KOPT-K1 (cell line): ENCODE results near the gene NINJ2.

Experiments used
- H3K27ac ChIP-seq: fragments of 200-600 bp; sonication (generic); 2 replicates; pipeline ENCODE4 v1.5.1; 2016; ENCODE audit warnings: antibody characterized with exemption, mild to moderate bottlenecking, low read depth, low read length; ENCODE audit not compliant: poor library complexity, severe bottlenecking
- H3K36me3 ChIP-seq: fragments of 200-600 bp; sonication (generic); 2 replicates; pipeline ENCODE4 v1.5.1; 2017; ENCODE audit warnings: antibody characterized with exemption, mild to moderate bottlenecking, low read length, moderate library complexity; ENCODE audit not compliant: insufficient read depth
- H3K9me3 ChIP-seq: fragments of 200-600 bp; sonication (generic); 2 replicates; pipeline ENCODE4 v1.5.1; 2017; ENCODE audit warnings: antibody characterized with exemption, low read length, mild to moderate bottlenecking; ENCODE audit not compliant: insufficient read depth, poor library complexity, severe bottlenecking

Gene NINJ2

DNA sequence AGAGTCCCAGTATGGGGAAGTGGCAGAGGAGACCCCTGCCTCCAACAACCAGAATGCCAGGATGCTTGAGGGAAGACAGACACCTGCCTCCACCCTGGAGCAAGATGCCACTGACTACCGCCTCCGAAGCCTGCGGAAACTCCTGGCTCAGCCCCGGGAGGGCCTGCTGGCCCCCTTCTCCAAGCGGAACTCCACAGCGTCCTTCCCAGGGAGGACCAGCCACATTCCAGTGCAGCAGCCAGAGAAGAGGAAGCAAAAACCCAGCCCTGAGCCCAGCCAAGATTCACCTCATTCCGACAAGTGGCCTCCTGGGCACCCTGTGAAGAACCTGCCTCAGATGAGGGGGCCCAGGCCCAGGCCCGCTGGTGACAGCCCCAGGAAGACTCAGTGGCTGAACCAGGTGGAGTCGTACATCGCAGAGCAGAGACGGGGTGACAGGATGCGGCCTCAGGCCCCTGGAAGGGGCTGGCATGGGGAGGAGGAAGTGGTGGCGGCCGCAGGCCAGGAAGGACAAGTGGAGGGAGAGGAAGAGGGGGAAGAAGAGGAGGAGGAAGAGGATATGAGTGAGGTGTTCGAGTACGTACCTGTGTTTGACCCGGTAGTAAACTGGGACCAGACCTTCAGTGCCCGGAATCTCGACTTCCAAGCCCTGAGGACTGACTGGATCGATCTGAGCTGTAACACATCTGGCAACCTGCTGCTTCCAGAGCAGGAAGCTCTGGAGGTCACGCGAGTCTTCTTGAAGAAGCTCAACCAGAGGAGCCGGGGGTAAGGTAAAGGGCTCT, 109.8 kb downstream of the NINJ2 start:
- Histone ChIP-seq H3K27ac (peak overlapping the region; percentile 34), H3K36me3 (no peaks in the 10 kb centered on the region)

DNA sequence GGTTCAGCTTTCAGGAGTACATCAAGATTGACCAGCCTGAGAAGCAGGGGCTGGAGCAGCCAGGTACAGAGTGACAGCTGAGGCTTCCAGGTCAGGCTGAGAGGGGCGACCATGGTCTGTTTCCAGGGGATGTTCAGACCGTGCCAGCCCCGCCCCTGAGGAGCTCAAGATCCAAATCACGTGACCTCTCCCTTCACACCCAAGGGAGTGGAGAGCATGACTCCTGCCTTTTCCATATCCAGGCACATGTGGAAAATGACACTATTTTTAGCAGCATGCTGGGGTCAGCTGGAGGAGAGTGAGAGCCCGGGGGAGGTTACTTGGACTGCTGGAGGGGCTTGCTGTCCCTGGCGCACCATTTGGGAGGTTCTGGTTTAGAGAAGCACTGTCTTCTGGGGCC, 110.8 kb downstream of the NINJ2 start:
- Histone ChIP-seq H3K36me3 (no peaks in the 10 kb centered on the region), H3K27ac (no peak overlapping the region), H3K9me3 (no peaks in the 10 kb centered on the region)

More for the DNA sequence above, 109.8 kb downstream of the NINJ2 start:
- no peaks in the 10 kb centered on the region for H3K9me3 ChIP-seq

DNA sequence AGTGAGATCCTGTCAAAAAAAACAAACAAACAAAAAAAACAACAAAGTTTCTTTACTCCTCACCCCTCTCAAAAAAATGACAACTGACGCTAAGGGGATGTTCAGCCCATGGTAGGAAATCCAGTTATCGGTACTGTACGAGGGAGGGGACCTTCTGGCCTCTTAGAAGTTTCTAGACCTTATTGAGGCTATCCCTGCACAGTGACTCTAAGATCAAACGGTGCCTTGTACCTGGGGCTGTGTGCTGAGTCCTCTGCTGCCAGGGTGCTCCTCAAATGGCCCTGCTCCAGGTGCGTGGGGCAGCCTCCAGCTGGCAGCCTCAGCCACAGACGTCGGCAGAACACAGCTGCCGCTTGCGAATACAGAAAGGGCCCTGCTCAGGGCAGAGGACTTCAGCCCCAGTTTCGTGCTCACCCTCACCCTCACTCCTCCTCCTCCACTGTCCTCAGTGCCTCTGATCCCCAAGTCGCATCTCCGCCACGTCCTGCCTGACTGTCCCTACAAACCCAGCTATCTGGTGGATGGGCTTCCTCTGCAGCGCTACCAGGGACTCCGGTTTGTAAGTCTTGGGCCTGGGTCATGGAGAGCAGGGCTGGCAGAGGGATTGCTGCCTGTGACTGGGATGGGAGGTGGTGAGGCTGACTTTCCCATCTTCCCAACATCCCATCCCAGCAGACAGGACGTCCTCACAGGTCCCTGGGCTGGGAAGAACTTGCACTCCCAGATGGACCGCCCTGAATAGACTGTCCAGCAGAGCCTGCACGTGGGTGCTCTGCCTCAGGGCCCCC, 112.6 kb downstream of the NINJ2 start:
- Histone ChIP-seq H3K36me3 (no peaks in the 10 kb centered on the region), H3K27ac (no peak overlapping the region), H3K9me3 (no peaks in the 10 kb centered on the region)

DNA sequence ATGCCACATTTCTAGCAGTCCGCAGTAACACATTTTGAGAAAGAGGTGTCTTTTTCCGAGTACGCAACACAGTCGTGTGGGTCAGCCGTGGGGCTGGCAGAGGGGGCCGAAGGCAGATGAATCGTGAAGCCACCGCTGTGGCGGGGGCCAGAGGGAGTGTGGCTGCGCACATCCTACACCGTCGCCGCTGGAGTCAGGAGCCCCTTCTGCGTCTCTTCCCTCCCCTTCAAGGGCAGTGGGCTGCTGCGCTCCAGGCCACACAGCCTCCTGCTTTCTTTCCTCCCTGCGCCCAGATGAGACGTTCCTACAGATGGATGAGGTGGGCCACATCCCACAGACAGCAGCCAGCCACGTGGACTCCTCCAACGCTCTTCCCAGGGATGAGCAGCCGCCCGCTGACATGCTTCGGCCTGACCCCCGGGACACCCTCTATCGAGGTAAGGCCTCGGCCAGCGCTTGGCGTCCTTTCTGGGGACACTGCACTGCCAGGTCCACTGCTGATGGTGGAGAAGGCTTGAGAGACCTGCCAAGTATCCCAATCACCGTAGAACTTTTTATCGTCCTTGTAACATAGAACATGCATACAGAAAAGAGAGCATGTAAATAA, 113.7 kb downstream of the NINJ2 start:
- H3K9me3 ChIP-seq, result no peaks in the 10 kb centered on the region
- H3K27ac ChIP-seq, result no peak overlapping the region
- H3K36me3 ChIP-seq, result no peaks in the 10 kb centered on the region

DNA sequence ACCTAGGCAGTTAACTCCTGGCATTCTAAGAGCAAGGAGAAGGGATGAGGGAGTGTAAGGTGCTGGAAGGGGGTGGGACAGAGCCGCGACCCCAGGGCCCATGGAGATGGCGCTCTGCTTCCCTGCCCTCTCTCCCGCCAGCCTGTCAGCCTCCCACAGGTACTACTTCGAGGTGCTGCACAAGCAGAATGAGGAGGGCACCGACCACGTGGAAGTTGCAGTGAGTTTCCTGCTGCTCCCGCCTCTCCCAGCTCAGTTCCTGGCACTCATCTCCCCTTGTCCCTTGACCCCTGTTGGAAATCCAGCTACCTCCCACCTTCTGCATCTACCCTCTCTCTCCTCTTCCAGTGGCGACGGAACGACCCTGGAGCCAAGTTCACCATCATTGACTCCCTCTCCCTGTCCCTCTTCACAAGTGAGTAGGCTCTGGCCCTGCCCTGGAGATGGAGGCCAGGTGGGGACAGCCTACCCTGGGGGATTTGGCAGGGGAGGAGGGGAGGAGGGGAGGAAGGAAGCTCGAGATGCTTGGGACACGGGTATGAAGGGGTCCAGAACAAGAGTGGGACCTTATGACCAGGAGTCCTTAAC, 115.3 kb downstream of the NINJ2 start:
- Histone ChIP-seq H3K9me3 (no peaks in the 10 kb centered on the region), H3K27ac (no peak overlapping the region), H3K36me3 (no peaks in the 10 kb centered on the region)

DNA sequence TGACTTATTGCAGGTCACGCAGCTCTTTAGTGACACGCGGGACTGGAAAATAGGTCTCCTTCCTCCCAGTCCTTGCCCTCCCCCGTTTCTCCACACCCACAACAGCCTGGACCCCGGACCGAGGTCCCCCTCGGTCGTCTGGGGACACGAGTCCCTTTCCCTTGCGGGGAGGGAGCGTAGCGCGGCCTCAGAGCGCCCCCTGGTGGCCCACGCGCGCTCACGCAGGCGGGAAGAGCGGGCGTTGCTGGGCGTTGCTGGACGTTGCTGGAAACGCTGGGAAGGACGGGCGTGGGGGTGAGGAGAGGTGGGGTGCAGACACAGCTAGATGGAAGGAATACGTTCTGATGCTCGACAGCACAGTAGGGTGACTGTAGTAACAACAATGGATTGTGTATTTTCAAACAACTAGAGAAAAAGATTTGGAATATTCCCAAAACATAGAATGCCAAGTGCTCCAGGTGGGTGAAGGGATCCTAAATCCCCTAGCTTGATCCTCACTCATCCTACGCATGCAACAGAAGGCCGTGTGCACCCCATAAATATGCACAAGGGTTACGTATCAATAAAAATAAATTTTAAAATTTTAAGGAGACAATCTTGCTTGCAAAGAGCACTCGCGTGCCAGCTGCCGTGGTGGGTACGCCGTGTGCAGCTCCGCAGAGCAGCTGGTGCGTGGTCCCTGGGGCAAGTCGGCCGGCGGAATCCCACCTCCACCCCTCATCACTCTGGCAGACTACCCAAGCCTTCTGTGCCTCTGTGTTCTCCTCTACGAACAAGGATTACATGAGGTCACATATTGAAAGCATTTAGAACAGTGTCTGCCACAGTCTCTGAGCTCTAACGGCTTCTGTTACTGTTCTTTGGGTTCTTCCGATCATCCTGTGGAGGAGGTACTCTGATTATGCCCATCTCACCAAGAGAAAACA, 116.1 kb downstream of the NINJ2 start:
- no peaks in the 10 kb centered on the region for H3K9me3 ChIP-seq
- no peak overlapping the region for H3K27ac ChIP-seq
- H3K36me3 ChIP-seq, result no peaks in the 10 kb centered on the region

DNA sequence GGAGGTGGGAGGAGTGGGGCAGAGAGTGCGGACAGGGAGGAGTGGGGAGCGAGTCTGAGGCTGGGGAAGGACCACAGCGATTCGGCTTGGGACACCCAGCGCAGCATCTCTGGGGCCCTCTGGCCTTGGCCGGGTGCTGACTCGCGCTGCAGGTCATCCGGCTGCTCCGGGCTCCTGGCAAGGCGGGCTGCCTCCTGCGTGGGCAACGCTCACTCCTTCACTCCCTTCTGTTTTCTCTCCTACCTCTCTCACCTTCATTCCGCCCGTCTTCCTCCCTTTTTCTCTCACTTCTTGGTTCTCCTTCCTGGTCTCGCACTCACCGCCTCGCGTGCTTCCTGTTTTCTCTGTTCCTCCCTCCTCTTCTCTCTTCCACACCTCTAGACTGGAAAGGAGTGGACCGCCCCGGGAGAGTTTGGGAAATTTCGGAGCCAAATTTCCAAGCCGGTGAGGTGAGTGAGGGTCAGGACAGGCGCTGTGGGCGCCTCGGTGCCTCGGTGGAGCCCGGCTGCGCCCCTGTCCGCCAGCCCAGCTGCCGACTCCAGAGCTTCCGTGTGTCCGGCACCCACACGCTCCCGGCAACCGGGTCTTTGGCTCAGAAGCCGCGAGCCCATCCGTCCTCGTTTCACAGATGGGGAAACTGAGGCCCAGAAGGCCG, 116.9 kb downstream of the NINJ2 start:
- H3K27ac ChIP-seq, result no peak overlapping the region
- no peaks in the 10 kb centered on the region for H3K36me3 ChIP-seq
- no peaks in the 10 kb centered on the region for H3K9me3 ChIP-seq

DNA sequence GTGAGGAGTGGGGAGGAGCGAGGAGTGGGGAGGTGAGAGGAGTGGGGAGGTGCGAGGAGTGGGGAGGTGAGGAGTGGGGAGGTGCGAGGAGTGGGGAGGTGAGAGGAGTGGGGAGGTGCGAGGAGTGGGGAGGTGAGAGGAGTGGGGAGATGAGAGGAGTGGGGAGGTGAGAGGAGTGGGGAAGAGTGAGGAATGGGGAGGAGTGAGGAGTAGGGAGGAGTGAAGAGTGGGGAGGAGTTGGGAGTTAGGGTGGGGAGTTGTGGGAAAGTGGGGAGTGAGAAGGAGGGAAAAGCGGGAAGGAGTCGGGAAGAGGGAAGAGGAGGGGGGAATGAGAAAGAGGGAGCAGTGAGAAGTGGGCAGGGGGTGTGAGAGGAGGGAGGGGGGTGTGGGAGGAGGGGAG, 117.4 kb downstream of the NINJ2 start:
- Histone ChIP-seq H3K36me3 (no peaks in the 10 kb centered on the region), H3K9me3 (no peaks in the 10 kb centered on the region), H3K27ac (no peak overlapping the region)

DNA sequence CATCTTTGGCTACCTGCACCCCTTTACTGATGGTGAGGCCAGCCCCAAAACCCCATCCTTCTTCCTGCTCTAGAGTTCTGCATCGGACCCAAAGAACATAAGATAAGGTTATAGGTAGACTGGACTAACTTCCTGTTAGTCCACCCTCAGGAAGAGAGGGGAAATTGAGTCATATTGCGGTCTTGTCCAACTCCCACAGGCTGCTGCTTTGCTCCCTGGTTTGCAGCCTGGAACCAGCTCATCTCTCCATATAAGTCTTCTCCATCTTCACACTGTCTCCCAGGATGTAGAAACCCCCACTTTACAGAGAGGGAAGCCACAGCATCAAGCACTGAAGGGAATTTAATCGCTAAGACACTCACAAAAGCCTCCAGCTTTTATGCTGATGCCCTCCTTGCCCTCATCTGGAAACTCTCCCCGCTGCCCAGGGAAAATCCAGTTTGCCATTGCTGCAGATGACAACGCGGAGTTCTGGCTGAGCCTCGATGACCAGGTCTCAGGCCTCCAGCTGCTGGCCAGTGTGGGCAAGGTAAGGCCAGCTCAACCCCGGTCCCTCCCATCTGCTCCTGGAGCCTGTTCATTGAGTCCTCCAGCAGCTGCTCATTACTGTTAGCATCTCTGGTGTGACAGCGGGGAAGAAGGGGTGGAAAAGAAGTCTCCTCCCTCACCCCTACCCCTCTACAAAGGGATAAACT, 118.2 kb downstream of the NINJ2 start:
- Histone ChIP-seq H3K9me3 (no peaks in the 10 kb centered on the region), H3K36me3 (no peaks in the 10 kb centered on the region), H3K27ac (no peak overlapping the region)

DNA sequence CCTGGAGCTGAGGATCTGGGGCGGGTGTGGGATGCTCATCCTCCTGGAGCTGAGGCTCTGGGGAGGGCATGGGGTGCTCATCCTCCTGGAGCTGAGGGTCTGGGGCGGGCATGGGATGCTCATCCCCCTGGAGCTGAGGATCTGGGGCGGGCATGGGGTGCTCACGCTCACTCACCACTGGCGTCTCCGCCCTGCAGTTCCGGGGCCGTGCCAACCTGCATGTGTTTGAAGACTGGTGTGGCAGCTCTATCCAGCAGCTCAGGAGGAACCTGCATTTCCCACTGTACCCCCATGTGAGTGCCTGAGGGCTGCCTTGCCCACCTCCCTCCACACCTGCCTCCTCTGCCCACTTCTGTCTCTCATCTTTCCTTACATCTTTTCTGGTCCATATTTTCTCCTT, 119.1 kb downstream of the NINJ2 start:
- Histone ChIP-seq H3K36me3 (no peaks in the 10 kb centered on the region), H3K27ac (no peak overlapping the region), H3K9me3 (no peaks in the 10 kb centered on the region)

DNA sequence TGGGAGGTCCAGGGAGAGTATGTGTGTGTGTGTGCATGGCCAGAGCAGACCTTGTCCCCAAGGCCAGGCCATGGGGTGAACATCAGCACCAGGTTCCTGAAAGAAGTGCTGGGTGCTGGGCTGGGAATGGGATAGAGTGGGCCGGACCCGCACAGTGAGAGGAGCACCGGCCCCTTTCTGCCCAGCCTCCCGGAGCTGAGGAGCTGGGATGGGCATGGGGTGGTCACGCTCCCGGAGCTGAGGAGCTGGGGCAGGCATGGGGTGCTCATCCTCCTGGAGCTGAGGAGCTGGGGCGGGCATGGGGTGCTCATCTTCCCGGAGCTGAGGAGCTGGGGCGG, 120.2 kb downstream of the NINJ2 start:
- Histone ChIP-seq H3K36me3 (no peaks in the 10 kb centered on the region), H3K27ac (no peak overlapping the region), H3K9me3 (no peaks in the 10 kb centered on the region)

DNA sequence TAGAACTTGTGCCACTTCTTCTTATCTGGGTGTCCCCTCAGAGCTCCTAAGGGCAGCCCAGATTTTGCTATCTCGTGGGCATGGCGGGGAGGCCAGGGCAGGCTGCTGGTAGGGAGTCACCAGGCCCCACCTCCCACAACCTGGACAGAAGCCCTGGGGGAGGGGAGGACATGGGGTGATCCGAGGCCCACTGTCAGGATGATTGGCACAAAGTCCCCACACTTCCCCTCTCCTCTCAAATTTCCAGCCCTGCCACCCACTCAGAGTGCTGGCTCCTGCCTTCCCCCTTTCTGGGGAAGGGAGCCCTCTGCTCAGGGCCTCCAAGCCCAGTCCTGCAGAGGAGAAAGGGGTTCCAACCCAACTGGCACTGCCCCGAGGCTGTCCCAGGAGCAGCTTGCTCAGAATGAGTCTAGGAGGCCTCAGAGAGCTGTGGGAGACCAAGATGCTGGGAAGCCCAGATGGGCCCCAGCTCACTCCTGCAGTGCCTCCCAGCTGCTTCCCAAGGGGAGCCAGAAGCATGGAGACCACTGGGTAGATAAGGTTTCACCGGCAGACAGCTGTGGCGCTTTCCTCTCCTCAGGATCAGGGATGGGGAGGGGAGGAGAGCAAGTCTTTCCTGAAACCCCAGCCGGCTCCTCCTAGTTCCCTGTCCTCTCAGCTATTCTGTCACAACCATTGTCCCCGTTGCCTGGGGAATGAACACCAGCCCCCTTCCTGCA, 120.7 kb downstream of the NINJ2 start:
- no peaks in the 10 kb centered on the region for H3K36me3 ChIP-seq
- H3K9me3 ChIP-seq, result no peaks in the 10 kb centered on the region
- no peak overlapping the region for H3K27ac ChIP-seq

DNA sequence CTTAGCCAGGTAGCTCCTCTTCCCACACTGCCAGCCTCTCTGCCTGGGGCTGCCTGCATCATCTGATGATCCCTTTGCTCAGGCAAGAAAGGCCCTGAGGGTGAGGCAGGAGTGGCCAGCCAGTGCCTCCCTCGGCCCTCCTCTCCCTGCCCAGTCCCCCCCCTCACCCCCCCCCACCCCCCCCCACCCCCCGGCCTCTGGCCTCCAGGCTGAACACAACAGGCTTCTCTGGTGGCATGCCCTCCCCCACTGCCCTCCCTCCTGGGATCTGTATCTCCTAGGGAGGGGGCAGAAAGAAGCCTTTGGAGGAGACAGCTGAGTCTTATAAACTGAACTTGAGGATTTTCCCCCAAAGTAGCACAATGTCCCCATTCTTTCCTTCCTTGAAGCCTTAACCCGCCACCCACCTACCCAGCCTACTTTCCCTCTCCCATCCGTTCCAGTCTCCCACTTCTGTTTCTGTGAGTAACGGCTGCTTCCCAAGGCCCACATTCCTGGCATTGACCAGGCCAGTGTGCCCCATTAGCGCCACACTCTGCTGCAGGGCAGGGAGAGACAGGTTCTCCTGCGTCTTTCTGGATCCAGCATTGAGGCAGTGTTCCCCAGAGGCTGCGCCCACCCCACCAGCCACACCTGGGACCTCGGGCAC, 121.4 kb downstream of the NINJ2 start:
- H3K9me3 ChIP-seq, result no peaks in the 10 kb centered on the region
- H3K36me3 ChIP-seq, result no peaks in the 10 kb centered on the region
- H3K27ac ChIP-seq, result no peak overlapping the region
